Measurements from ENCODE around the gene TNRC6A.
"Not testable (repeated sequence)": the region's sequence is repeated elsewhere in the genome, so short reads cannot be mapped to it uniquely, and the experiment has no call there.

The TNRC6A gene

DNA sequence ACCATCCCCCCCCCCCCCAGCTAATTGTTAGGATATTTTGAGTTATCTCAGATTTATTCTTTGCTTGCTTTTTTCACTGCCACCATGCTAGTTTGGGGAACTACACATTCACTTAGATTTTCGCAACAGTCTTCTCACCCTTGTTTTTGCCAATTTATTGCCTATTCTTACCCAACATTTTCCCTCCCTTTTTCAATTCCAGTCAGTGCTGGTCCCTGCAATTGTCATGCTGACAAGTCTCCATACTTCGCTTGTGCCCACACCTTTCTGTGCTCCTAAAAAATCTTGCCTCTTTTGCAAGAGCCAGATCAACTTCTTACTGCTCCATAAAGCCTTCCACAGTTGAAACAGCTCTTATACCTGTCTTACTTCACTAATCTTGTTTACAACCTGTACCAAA, 16.3 kb downstream of the TNRC6A start:
- Histone ChIP-seq H3K27me3 (ENCODE audit: control insufficient read depth, insufficient read depth, low read length) (no peaks in the 10 kb centered on the region), H3K27ac (ENCODE audit: low read length) (no peak overlapping the region), H3K36me3 (ENCODE audit: control insufficient read depth, low read depth, low read length) (peaks cover 15% of the 10 kb centered on the region), H3K4me3 (ENCODE audit: low read length) (no peak overlapping the region), H3K4me1 (ENCODE audit: control insufficient read depth, low read depth, low read length) (peaks cover 39% of the 10 kb centered on the region), H3K9me3 (ENCODE audit: control insufficient read depth, low read depth, low read length) (no peaks in the 10 kb centered on the region), H3K9ac (ENCODE audit: low read length) (no peak overlapping the region)

GRCh38 chr16:24747441-24747840, 18.0 kb downstream of the TNRC6A start:
- H3K9me3 ChIP-seq (ENCODE audit: control insufficient read depth, low read depth, low read length), result no peaks in the 10 kb centered on the region
- no peak overlapping the region for H3K27ac ChIP-seq (ENCODE audit: low read length)
- H3K36me3 ChIP-seq (ENCODE audit: control insufficient read depth, low read depth, low read length), result peaks cover 9% of the 10 kb centered on the region
- peaks cover 33% of the 10 kb centered on the region for H3K4me1 ChIP-seq (ENCODE audit: control insufficient read depth, low read depth, low read length)
- no peak overlapping the region for H3K4me3 ChIP-seq (ENCODE audit: low read length)
- H3K9ac ChIP-seq (ENCODE audit: low read length), result no peak overlapping the region
- no peaks in the 10 kb centered on the region for H3K27me3 ChIP-seq (ENCODE audit: control insufficient read depth, insufficient read depth, low read length)

DNA sequence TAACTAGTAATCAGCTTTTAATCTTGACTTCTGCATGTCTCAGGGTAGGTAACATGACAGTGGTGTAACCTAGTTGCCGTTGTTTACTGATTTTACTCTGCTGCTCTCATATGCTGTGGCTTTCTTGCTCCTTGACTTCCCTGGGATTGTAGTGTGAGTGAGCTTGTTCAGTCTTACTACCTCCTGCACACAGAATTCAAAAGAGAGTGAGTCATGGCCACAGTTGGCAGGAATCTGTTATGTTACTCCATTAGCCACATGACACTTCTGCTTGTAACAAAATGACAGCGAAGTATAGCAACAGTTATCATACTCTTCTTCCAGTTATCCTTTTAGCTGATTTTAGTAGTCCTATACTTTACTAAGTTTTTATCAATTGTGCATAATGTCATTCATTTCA, 18.8 kb downstream of the TNRC6A start:
- Histone ChIP-seq H3K4me1 (ENCODE audit: control insufficient read depth, low read depth, low read length) (peaks cover 34% of the 10 kb centered on the region), H3K9me3 (ENCODE audit: control insufficient read depth, low read depth, low read length) (no peaks in the 10 kb centered on the region), H3K36me3 (ENCODE audit: control insufficient read depth, low read depth, low read length) (peaks cover 9% of the 10 kb centered on the region), H3K27me3 (ENCODE audit: control insufficient read depth, insufficient read depth, low read length) (no peaks in the 10 kb centered on the region), H3K9ac (ENCODE audit: low read length) (no peak overlapping the region), H3K27ac (ENCODE audit: low read length) (no peak overlapping the region), H3K4me3 (ENCODE audit: low read length) (no peak overlapping the region)

DNA sequence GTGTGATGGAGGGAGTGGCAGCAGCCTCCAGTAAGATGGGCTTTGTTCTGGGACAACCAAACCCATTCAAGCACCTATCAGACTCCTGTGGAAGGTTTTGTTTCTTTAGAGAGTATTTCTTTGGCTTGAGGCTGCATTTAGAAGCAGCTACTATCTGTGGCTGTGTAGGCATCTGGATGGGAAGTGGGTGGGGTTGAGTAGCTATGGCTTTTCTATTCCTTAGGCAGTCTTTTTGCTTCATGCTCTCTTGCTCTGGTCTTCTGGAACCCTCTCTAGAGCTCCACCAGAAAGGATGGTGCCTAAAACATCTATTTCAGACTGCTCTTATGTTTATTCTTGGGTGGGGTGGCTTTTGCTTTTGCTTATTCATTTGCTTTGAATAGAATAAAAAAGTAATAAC, 19.9 kb downstream of the TNRC6A start:
- H3K27me3 ChIP-seq (ENCODE audit: control insufficient read depth, insufficient read depth, low read length), result no peaks in the 10 kb centered on the region
- no peak overlapping the region for H3K4me3 ChIP-seq (ENCODE audit: low read length)
- no peaks in the 10 kb centered on the region for H3K9me3 ChIP-seq (ENCODE audit: control insufficient read depth, low read depth, low read length)
- H3K9ac ChIP-seq (ENCODE audit: low read length), result no peak overlapping the region
- peaks cover 28% of the 10 kb centered on the region for H3K4me1 ChIP-seq (ENCODE audit: control insufficient read depth, low read depth, low read length)
- H3K36me3 ChIP-seq (ENCODE audit: control insufficient read depth, low read depth, low read length), result peaks cover 9% of the 10 kb centered on the region
- no peak overlapping the region for H3K27ac ChIP-seq (ENCODE audit: low read length)

DNA sequence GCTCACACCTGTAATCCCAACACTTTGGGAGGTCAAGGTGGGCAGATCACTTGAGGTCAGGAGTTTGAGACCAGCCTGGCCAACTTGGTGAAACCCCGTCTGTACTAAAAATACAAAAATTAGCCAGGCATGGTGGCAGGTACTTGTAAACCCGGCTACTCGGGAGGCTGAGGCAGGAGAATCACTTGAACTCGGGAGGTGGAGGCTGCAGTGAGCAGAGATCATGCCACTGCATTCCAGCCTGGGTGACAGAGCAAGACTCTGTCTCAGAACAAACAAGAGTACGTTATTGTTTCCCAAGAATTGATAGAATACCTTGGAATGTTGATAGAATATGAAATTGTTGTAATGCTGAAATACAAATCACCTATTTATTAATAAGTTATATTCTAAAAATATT, 20.4 kb downstream of the TNRC6A start:
- H3K9me3 ChIP-seq (ENCODE audit: control insufficient read depth, low read depth, low read length); H3K4me3 ChIP-seq (ENCODE audit: low read length); H3K9ac ChIP-seq (ENCODE audit: low read length); H3K27ac ChIP-seq (ENCODE audit: low read length); H3K36me3 ChIP-seq (ENCODE audit: control insufficient read depth, low read depth, low read length); H3K27me3 ChIP-seq (ENCODE audit: control insufficient read depth, insufficient read depth, low read length): not testable (repeated sequence)
- peaks cover 26% of the 10 kb centered on the region for H3K4me1 ChIP-seq (ENCODE audit: control insufficient read depth, low read depth, low read length)

DNA sequence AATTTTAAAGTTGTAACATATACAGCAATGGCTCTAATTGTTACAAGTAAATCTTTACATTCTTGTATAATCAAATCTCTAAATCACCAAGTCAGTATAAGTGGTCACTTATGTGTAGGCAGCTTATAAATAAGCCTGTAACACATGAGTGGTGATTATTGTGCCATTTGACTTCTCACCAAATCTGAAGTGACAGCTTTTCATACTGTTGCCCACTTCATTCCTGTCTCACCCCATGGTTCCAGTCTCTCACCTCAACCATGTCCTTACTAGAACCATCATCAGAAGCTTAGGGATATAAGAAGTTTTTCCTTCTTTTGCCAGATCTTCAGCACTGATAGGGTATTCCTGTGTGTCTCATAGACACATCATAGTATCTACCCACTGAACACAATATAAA, 23.5 kb downstream of the TNRC6A start:
- H3K36me3 ChIP-seq (ENCODE audit: control insufficient read depth, low read depth, low read length), result peaks cover 4% of the 10 kb centered on the region
- no peak overlapping the region for H3K4me3 ChIP-seq (ENCODE audit: low read length)
- no peaks in the 10 kb centered on the region for H3K27me3 ChIP-seq (ENCODE audit: control insufficient read depth, insufficient read depth, low read length)
- H3K27ac ChIP-seq (ENCODE audit: low read length), result no peak overlapping the region
- H3K4me1 ChIP-seq (ENCODE audit: control insufficient read depth, low read depth, low read length), result peaks cover 9% of the 10 kb centered on the region
- H3K9me3 ChIP-seq (ENCODE audit: control insufficient read depth, low read depth, low read length), result no peaks in the 10 kb centered on the region
- no peak overlapping the region for H3K9ac ChIP-seq (ENCODE audit: low read length)

- H3K36me3 ChIP-seq (ENCODE audit: control insufficient read depth, low read depth, low read length), result peaks cover 8% of the 10 kb centered on the region
- H3K4me3 ChIP-seq (ENCODE audit: low read length), result no peak overlapping the region
- H3K9ac ChIP-seq (ENCODE audit: low read length), result no peak overlapping the region
- H3K27me3 ChIP-seq (ENCODE audit: control insufficient read depth, insufficient read depth, low read length), result no peaks in the 10 kb centered on the region
- no peaks in the 10 kb centered on the region for H3K9me3 ChIP-seq (ENCODE audit: control insufficient read depth, low read depth, low read length)
- H3K27ac ChIP-seq (ENCODE audit: low read length), result no peak overlapping the region
- H3K4me1 ChIP-seq (ENCODE audit: control insufficient read depth, low read depth, low read length), result peaks cover 9% of the 10 kb centered on the region
Measured at GRCh38 chr16:24753437-24753836, 24.0 kb downstream of the TNRC6A start.

DNA sequence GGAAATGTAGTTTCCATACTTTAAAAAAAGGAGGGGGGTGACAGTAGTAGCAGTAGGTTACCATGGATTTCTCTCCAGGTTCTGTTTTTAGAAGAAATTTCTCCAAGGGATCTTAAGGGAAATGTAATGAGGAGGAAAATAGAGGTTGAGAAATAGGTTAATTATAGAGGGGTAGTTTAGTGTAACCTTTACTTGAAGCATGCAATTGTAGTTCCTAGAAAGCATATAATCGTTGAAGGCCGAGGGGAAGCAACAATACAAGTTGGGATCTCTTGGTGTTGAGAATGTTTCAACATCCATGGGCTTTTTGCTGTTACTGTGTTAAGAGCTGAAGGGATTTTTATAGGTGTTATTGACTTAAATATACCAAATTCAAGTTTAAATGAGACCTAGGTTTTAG, 25.1 kb downstream of the TNRC6A start:
- Histone ChIP-seq H3K4me1 (ENCODE audit: control insufficient read depth, low read depth, low read length) (peaks cover 9% of the 10 kb centered on the region), H3K4me3 (ENCODE audit: low read length) (no peak overlapping the region), H3K27me3 (ENCODE audit: control insufficient read depth, insufficient read depth, low read length) (no peaks in the 10 kb centered on the region), H3K27ac (ENCODE audit: low read length) (no peak overlapping the region), H3K36me3 (ENCODE audit: control insufficient read depth, low read depth, low read length) (peaks cover 18% of the 10 kb centered on the region), H3K9ac (ENCODE audit: low read length) (no peak overlapping the region), H3K9me3 (ENCODE audit: control insufficient read depth, low read depth, low read length) (no peaks in the 10 kb centered on the region)

GRCh38 chr16:24755201-24755874, 25.9 kb downstream of the TNRC6A start:
- Histone ChIP-seq H3K36me3 (ENCODE audit: control insufficient read depth, low read depth, low read length) (peaks cover 24% of the 10 kb centered on the region), H3K27ac (ENCODE audit: low read length) (no peak overlapping the region), H3K9me3 (ENCODE audit: control insufficient read depth, low read depth, low read length) (no peaks in the 10 kb centered on the region), H3K9ac (ENCODE audit: low read length) (no peak overlapping the region), H3K4me3 (ENCODE audit: low read length) (no peak overlapping the region), H3K4me1 (ENCODE audit: control insufficient read depth, low read depth, low read length) (peaks cover 9% of the 10 kb centered on the region), H3K27me3 (ENCODE audit: control insufficient read depth, insufficient read depth, low read length) (no peaks in the 10 kb centered on the region)

DNA sequence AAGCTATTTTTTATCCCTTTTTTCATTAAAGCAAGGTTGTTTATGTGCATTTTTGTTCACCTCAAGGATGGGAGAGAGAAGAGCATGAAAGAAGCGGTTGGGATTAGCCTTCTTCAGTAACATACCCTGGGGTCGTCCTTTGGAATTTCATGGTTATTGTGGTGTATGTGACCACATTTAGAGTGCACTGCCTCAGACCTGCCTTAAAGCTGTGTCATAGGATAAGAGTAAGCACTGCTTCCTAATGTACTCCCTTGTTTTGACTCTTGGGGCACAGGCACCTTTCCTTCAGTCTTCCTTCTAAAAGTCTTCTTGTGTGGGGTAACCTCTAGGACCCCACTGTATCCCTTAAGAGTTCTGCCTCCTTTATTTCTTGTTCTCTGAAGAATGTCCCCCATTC, 28.9 kb downstream of the TNRC6A start:
- no peak overlapping the region for H3K9ac ChIP-seq (ENCODE audit: low read length)
- H3K4me3 ChIP-seq (ENCODE audit: low read length), result no peak overlapping the region
- H3K4me1 ChIP-seq (ENCODE audit: control insufficient read depth, low read depth, low read length), result peaks cover under 1% of the 10 kb centered on the region
- no peaks in the 10 kb centered on the region for H3K27me3 ChIP-seq (ENCODE audit: control insufficient read depth, insufficient read depth, low read length)
- H3K36me3 ChIP-seq (ENCODE audit: control insufficient read depth, low read depth, low read length), result peaks cover 47% of the 10 kb centered on the region
- H3K27ac ChIP-seq (ENCODE audit: low read length), result no peak overlapping the region
- no peaks in the 10 kb centered on the region for H3K9me3 ChIP-seq (ENCODE audit: control insufficient read depth, low read depth, low read length)

- no peaks in the 10 kb centered on the region for H3K4me1 ChIP-seq (ENCODE audit: control insufficient read depth, low read depth, low read length)
- H3K4me3 ChIP-seq (ENCODE audit: low read length), result no peak overlapping the region
- no peaks in the 10 kb centered on the region for H3K27me3 ChIP-seq (ENCODE audit: control insufficient read depth, insufficient read depth, low read length)
- H3K9ac ChIP-seq (ENCODE audit: low read length), result no peak overlapping the region
- H3K9me3 ChIP-seq (ENCODE audit: control insufficient read depth, low read depth, low read length), result no peaks in the 10 kb centered on the region
- peaks cover 48% of the 10 kb centered on the region for H3K36me3 ChIP-seq (ENCODE audit: control insufficient read depth, low read depth, low read length)
- no peak overlapping the region for H3K27ac ChIP-seq (ENCODE audit: low read length)
Measured at GRCh38 chr16:24759006-24759405, 29.6 kb downstream of the TNRC6A start.

DNA sequence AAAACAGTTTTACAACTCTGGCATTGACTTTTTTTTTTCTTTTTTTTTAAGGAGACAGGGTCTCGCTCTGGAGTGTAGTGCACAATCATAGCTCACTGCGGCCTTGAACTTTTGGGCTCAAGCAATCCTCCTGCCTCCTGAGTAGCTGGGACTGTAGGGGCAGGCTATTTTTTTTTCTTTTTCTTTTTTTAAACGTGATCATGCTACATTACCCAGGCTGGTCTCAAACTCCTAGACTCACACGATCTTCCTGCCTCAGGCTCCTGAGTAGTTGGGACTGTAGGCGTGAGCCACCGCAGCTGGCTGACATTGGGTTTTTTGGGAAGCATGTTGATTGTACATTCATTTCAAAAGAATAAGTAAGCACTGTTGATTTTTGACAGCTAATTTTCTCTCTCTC, 32.1 kb downstream of the TNRC6A start:
- H3K36me3 ChIP-seq (ENCODE audit: control insufficient read depth, low read depth, low read length), result peaks cover 57% of the 10 kb centered on the region
- no peak overlapping the region for H3K27ac ChIP-seq (ENCODE audit: low read length)
- no peak overlapping the region for H3K4me3 ChIP-seq (ENCODE audit: low read length)
- H3K4me1 ChIP-seq (ENCODE audit: control insufficient read depth, low read depth, low read length), result no peaks in the 10 kb centered on the region
- H3K9ac ChIP-seq (ENCODE audit: low read length), result no peak overlapping the region
- no peaks in the 10 kb centered on the region for H3K9me3 ChIP-seq (ENCODE audit: control insufficient read depth, low read depth, low read length)
- H3K27me3 ChIP-seq (ENCODE audit: control insufficient read depth, insufficient read depth, low read length), result no peaks in the 10 kb centered on the region
